HepG2 (cell line): ENCODE data around the gene SLX9. TPM values are rescaled to one million over a fixed set of nuclear protein-coding genes. Genes with fewer than 3 reads are reported as not detected.

ENCODE experiments used
- ETV6 ChIP-seq: sonication (generic); formaldehyde crosslinking; conservative IDR thresholded peaks from 2 replicates; pipeline ENCODE4 v1.4.0; 2020; ENCODE audit warnings: missing genetic modification reagents
- HHEX ChIP-seq: IDR thresholded peaks from 2 replicates; pipeline ENCODE4 v1.6.1; 2016; ENCODE audit warnings: control low read depth
- MIER3 ChIP-seq: IDR thresholded peaks from 2 replicates; pipeline ENCODE4 v1.6.1; 2016; ENCODE audit warnings: missing compliant biosample characterization, borderline replicate concordance
- NR0B2 ChIP-seq: sonication (generic); formaldehyde crosslinking; IDR thresholded peaks from 2 replicates; pipeline ENCODE4 v1.4.0; 2020; ENCODE audit warnings: mild to moderate bottlenecking, missing genetic modification reagents
- SOX13 ChIP-seq, 3 experiments: fragments of 450-650 bp in 1 of 3; sonication (generic) in 1 of 3; formaldehyde crosslinking in 1 of 3; IDR thresholded peaks in 2 of 3; conservative IDR thresholded peaks in 1 of 3; 2 replicates each; pipeline versions ENCODE4 v1.5.0 to v1.6.1; 2016 to 2020; ENCODE audit warnings: antibody characterized with exemption in 1 of 3, mild to moderate bottlenecking in 1 of 3, missing compliant biosample characterization in 1 of 3, missing genetic modification reagents in 1 of 3, moderate library complexity in 1 of 3
- ZNF205 ChIP-seq: IDR thresholded peaks from 2 replicates; pipeline ENCODE4 v1.6.1; 2018; ENCODE audit warnings: missing biosample characterization, missing genetic modification reagents
- ZNF335 ChIP-seq: sonication (generic); formaldehyde crosslinking; IDR thresholded peaks from 2 replicates; pipeline ENCODE4 v1.4.0; 2020; ENCODE audit warnings: missing genetic modification reagents
- polyA plus RNA-seq, 8 experiments: library from polyadenylated mRNA; depleted of rRNA in 3 of 8; stranded (reverse) in 7 of 8; unstranded in 1 of 8; fragments of >200 nt; fragmentation: Illumina TruSeq in 4 of 8; extraction: Trizol in 4 of 8; gene quantifications; 2 replicates each; pipeline versions ENCODE4 v1.2.1 to v1.2.3, GENCODE V29; 2011 to 2016; ENCODE audit warnings: low read depth in 4 of 8, missing spikeins in 1 of 8, mixed read lengths in 1 of 8; ENCODE audit not compliant: insufficient read depth in 1 of 8
- total RNA-seq, 5 experiments: library from RNA; depleted of rRNA; stranded (reverse); fragments of >200 nt; fragmentation: Illumina TruSeq; extraction: Trizol; gene quantifications; 2 replicates each; pipeline ENCODE4 v1.2.3, GENCODE V29; 2016; ENCODE audit warnings: low read depth in 1 of 5
- TF ChIP-seq, protein P1 (sequence below): sonication (generic); formaldehyde crosslinking; IDR thresholded peaks from 2 replicates; pipeline ENCODE4 v1.9.0; 2022; ENCODE audit warnings: low read depth, missing genetic modification reagents
- TF ChIP-seq, protein P2 (sequence below), 2 experiments: sonication (generic) in 1 of 2; formaldehyde crosslinking in 1 of 2; IDR thresholded peaks; 2 replicates each; pipeline versions ENCODE4 v1.4.0 to v1.6.1; 2018 to 2020; ENCODE audit warnings: missing genetic modification reagents in 2 of 2, borderline replicate concordance in 1 of 2, low read depth in 1 of 2, mild to moderate bottlenecking in 1 of 2, missing biosample characterization in 1 of 2
- TF ChIP-seq, protein P3 (sequence below): sonication (generic); formaldehyde crosslinking; IDR thresholded peaks from 2 replicates; pipeline ENCODE4 v1.4.0; 2020; ENCODE audit warnings: missing genetic modification reagents

The SLX9 gene
- total and polyA plus RNA-seq, 2 of the 13 experiments (the other 11 are each of a cell fraction or from before 2014, with no cell fraction given): 21.0 to 47.1 TPM

- TF ChIP-seq, protein P1, sequence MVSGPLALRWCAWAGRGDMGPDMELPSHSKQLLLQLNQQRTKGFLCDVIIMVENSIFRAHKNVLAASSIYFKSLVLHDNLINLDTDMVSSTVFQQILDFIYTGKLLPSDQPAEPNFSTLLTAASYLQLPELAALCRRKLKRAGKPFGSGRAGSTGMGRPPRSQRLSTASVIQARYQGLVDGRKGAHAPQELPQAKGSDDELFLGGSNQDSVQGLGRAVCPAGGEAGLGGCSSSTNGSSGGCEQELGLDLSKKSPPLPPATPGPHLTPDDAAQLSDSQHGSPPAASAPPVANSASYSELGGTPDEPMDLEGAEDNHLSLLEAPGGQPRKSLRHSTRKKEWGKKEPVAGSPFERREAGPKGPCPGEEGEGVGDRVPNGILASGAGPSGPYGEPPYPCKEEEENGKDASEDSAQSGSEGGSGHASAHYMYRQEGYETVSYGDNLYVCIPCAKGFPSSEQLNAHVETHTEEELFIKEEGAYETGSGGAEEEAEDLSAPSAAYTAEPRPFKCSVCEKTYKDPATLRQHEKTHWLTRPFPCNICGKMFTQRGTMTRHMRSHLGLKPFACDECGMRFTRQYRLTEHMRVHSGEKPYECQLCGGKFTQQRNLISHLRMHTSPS (CRISPR knock-in tag): peak; percentile 81
- TF ChIP-seq MIER3 (CRISPR knock-in tag) (no peak), HHEX (CRISPR knock-in tag) (no peak), ZNF335 (CRISPR knock-in tag) (no peak), SOX13 (IDR thresholded peaks at IDR 0.05) (no peak), SOX13 (CRISPR knock-in tag; conservative IDR thresholded peaks at IDR 0.05 in 1 of 2, IDR thresholded peaks at IDR 0.05 in 1 of 2) (no peak), ZNF205 (CRISPR knock-in tag) (no peak), NR0B2 (CRISPR knock-in tag) (0 out of 2 replicates have a peak, but pooled peaks have one; percentile 40), ETV6 (no peak)
- TF ChIP-seq, protein P2, sequence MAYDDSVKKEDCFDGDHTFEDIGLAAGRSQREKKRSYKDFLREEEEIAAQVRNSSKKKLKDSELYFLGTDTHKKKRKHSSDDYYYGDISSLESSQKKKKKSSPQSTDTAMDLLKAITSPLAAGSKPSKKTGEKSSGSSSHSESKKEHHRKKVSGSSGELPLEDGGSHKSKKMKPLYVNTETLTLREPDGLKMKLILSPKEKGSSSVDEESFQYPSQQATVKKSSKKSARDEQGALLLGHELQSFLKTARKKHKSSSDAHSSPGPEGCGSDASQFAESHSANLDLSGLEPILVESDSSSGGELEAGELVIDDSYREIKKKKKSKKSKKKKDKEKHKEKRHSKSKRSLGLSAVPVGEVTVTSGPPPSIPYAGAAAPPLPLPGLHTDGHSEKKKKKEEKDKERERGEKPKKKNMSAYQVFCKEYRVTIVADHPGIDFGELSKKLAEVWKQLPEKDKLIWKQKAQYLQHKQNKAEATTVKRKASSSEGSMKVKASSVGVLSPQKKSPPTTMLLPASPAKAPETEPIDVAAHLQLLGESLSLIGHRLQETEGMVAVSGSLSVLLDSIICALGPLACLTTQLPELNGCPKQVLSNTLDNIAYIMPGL (CRISPR knock-in tag; IDR thresholded peaks at IDR 0.05; ENCODE audit: borderline replicate concordance in 1 of 2, low read depth in 1 of 2): peak in 1 of 2 experiments; percentile 41; a peak in 1 of 4 replicates
- TF ChIP-seq, protein P3, sequence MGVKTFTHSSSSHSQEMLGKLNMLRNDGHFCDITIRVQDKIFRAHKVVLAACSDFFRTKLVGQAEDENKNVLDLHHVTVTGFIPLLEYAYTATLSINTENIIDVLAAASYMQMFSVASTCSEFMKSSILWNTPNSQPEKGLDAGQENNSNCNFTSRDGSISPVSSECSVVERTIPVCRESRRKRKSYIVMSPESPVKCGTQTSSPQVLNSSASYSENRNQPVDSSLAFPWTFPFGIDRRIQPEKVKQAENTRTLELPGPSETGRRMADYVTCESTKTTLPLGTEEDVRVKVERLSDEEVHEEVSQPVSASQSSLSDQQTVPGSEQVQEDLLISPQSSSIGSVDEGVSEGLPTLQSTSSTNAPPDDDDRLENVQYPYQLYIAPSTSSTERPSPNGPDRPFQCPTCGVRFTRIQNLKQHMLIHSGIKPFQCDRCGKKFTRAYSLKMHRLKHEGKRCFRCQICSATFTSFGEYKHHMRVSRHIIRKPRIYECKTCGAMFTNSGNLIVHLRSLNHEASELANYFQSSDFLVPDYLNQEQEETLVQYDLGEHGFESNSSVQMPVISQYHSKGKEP: no peak
Measured at GRCh38 chr21:44913425-44914175, 26.2 kb upstream of the SLX9 start (continued).
